Panc1 (cell line): ENCODE measurements around the gene PTPN1. TPM values are rescaled to one million over a fixed set of nuclear protein-coding genes. Genes with fewer than 3 reads are reported as not detected.
A peak's percentile ranks its signal among the peaks of the same experiment; 100 is the strongest.

Experiments used
- ATAC-seq: fragments of 200-7000 bp; cut with Tn5 transposase; 2 replicates; pipeline ENCODE4 v1.9.1; 2020; ENCODE audit warnings: mild to moderate bottlenecking, moderate library complexity
- BruUV-seq: library from RNA; stranded (reverse); fragments of 400-500 nt; replicated peaks from 2 replicates; lab custom pipeline; 2021; lab: Mats Ljungman, UMichigan
- CTCF ChIA-PET: fragments of 300-600 bp; sonication (Branson Sonifier 250); formaldehyde crosslinking; loops from one replicate; lab custom pipeline; 2022; ENCODE audit warnings: antibody characterized with exemption; lab: Charles Lee
- POLR2A ChIA-PET: fragments of 300-600 bp; sonication (Branson Sonifier 250); formaldehyde crosslinking; loops from one replicate; lab custom pipeline; 2022; ENCODE audit warnings: antibody characterized with exemption; lab: Charles Lee
- DNase-seq: peaks from one replicate; pipeline ENCODE4 v3.0.0-alpha.2; 2010; ENCODE audit warnings: low read depth, low spot score
- H3K27ac ChIP-seq: 2 replicates; pipeline ENCODE4 v1.5.1; 2011; ENCODE audit warnings: mild to moderate bottlenecking, low read length, inconsistent platforms
- H3K27me3 ChIP-seq: fragments of 200-500 bp; sonication (Bioruptor generic); 2 replicates; pipeline ENCODE4 v1.6.0; 2014; ENCODE audit warnings: low read length, inconsistent platforms; ENCODE audit not compliant: control insufficient read depth, insufficient read depth
- H3K36me3 ChIP-seq: fragments of 200-500 bp; sonication (Bioruptor generic); 2 replicates; pipeline ENCODE4 v1.5.1; 2014; ENCODE audit warnings: inconsistent platforms, mild to moderate bottlenecking, low read length, moderate library complexity; ENCODE audit not compliant: control insufficient read depth, insufficient read depth
- H3K4me1 ChIP-seq: 2 replicates; pipeline ENCODE4 v1.5.1; 2011; ENCODE audit warnings: inconsistent platforms, mild to moderate bottlenecking, low read length, moderate library complexity; ENCODE audit not compliant: control insufficient read depth, insufficient read depth
- H3K4me3 ChIP-seq, 2 experiments: 2 replicates each; pipeline ENCODE4 v1.5.1; 2011 to 2012; ENCODE audit warnings: low read depth in 2 of 2, low read length in 2 of 2, mild to moderate bottlenecking in 2 of 2, inconsistent platforms in 1 of 2, moderate library complexity in 1 of 2
- H3K9me3 ChIP-seq: fragments of 200-500 bp; sonication (Bioruptor generic); 2 replicates; pipeline ENCODE4 v1.5.1; 2014; ENCODE audit warnings: low read depth, mild to moderate bottlenecking, inconsistent platforms, low read length, moderate library complexity; ENCODE audit not compliant: control insufficient read depth, insufficient read depth
- POLR2AphosphoS5 ChIP-seq: IDR thresholded peaks from 2 replicates; pipeline ENCODE4 v1.6.1; 2012; ENCODE audit warnings: mild to moderate bottlenecking, low read depth, low read length, moderate library complexity
- SIN3A ChIP-seq: IDR thresholded peaks from 2 replicates; pipeline ENCODE4 v1.6.1; 2012; ENCODE audit warnings: low read depth, mild to moderate bottlenecking, low read length, moderate library complexity, borderline replicate concordance; ENCODE audit not compliant: insufficient read depth
- TCF7L2 ChIP-seq: IDR thresholded peaks from 2 replicates; pipeline ENCODE4 v1.6.1; 2011; ENCODE audit warnings: mild to moderate bottlenecking, low read depth, low read length, inconsistent platforms
- in situ Hi-C: cut with HindIII; loops from 2 replicates; pipeline ENCODE4 v1.10.0; 2016; ENCODE audit warnings: low sequenced_read_pairs, low pct_unique_long_range_greater_than_20kb
- intact Hi-C: fragments of 100-400 bp; cut with micrococcal nuclease; formaldehyde crosslinking; loops from one replicate; pipeline ENCODE4 v1.10.0; 2022; ENCODE audit not compliant: unreplicated experiment
- total RNA-seq: library from RNA; stranded (reverse); gene quantifications from one replicate; pipeline ENCODE4 v1.2.1, GENCODE V29; 2021; ENCODE audit not compliant: unreplicated experiment
- TF ChIP-seq, protein P1 (sequence below), 2 experiments: IDR thresholded peaks; 2 replicates each; pipeline ENCODE4 v1.6.1; 2011 to 2012; ENCODE audit warnings: low read depth in 2 of 2, control low read depth in 1 of 2, low read length in 1 of 2, mild to moderate bottlenecking in 1 of 2, moderate library complexity in 1 of 2; ENCODE audit not compliant: insufficient read depth in 1 of 2
- TF ChIP-seq, protein P2 (sequence below): fragments of 450-650 bp; IDR thresholded peaks from 2 replicates; pipeline ENCODE4 v1.5.1; 2017; ENCODE audit warnings: mild to moderate bottlenecking

PTPN1 gene
- total RNA-seq, 1 experiment from 2014 or later: 42.2 TPM

DNA sequence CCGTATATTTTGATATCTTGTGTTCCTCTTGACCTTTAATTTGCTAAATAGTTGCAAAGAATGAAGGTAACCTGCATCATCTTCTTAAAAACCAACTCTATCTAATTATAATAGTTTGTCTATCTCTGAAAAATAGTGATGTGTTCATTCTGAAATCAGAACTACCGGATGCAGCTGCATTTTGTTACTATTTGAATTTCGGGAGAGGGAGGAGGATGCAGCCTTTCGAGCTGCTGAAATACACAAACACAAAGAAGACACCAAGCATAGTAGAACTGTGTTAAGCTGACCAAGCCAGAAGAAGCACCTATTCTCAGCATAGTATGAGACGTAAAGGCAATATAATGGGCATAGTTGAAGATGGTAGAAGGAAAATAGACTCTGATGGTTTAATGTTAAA lies 33.1 kb downstream of the PTPN1 start:
- Histone ChIP-seq H3K4me1 (peaks cover 53% of the 10 kb centered on the region), H3K27me3 (no peaks in the 10 kb centered on the region), H3K36me3 (no peaks in the 10 kb centered on the region), H3K9me3 (no peaks in the 10 kb centered on the region), H3K27ac (peak overlapping the region; percentile 88; the same call in 1 of the 2 replicates), H3K4me3 (no peak overlapping the region)
- intact Hi-C loops: no loop called here
- DNase-seq (no peak), ATAC-seq (no peak)
- ChIA-PET CTCF (no interaction called here), POLR2A (no interaction called here)
- TF ChIP-seq TCF7L2 (no peak), POLR2AphosphoS5 (no peak), SIN3A (no peak)
- TF ChIP-seq, protein P1, sequence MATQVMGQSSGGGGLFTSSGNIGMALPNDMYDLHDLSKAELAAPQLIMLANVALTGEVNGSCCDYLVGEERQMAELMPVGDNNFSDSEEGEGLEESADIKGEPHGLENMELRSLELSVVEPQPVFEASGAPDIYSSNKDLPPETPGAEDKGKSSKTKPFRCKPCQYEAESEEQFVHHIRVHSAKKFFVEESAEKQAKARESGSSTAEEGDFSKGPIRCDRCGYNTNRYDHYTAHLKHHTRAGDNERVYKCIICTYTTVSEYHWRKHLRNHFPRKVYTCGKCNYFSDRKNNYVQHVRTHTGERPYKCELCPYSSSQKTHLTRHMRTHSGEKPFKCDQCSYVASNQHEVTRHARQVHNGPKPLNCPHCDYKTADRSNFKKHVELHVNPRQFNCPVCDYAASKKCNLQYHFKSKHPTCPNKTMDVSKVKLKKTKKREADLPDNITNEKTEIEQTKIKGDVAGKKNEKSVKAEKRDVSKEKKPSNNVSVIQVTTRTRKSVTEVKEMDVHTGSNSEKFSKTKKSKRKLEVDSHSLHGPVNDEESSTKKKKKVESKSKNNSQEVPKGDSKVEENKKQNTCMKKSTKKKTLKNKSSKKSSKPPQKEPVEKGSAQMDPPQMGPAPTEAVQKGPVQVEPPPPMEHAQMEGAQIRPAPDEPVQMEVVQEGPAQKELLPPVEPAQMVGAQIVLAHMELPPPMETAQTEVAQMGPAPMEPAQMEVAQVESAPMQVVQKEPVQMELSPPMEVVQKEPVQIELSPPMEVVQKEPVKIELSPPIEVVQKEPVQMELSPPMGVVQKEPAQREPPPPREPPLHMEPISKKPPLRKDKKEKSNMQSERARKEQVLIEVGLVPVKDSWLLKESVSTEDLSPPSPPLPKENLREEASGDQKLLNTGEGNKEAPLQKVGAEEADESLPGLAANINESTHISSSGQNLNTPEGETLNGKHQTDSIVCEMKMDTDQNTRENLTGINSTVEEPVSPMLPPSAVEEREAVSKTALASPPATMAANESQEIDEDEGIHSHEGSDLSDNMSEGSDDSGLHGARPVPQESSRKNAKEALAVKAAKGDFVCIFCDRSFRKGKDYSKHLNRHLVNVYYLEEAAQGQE (IDR thresholded peaks at IDR 0.05; ENCODE audit: insufficient read depth in 1 of 2, low read depth in 2 of 2, low read length in 1 of 2): no peak
- TF ChIP-seq, protein P2, sequence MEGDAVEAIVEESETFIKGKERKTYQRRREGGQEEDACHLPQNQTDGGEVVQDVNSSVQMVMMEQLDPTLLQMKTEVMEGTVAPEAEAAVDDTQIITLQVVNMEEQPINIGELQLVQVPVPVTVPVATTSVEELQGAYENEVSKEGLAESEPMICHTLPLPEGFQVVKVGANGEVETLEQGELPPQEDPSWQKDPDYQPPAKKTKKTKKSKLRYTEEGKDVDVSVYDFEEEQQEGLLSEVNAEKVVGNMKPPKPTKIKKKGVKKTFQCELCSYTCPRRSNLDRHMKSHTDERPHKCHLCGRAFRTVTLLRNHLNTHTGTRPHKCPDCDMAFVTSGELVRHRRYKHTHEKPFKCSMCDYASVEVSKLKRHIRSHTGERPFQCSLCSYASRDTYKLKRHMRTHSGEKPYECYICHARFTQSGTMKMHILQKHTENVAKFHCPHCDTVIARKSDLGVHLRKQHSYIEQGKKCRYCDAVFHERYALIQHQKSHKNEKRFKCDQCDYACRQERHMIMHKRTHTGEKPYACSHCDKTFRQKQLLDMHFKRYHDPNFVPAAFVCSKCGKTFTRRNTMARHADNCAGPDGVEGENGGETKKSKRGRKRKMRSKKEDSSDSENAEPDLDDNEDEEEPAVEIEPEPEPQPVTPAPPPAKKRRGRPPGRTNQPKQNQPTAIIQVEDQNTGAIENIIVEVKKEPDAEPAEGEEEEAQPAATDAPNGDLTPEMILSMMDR: no peak
- in situ Hi-C loops: no loop called here
- BruUV-seq: no TSS peak

DNA sequence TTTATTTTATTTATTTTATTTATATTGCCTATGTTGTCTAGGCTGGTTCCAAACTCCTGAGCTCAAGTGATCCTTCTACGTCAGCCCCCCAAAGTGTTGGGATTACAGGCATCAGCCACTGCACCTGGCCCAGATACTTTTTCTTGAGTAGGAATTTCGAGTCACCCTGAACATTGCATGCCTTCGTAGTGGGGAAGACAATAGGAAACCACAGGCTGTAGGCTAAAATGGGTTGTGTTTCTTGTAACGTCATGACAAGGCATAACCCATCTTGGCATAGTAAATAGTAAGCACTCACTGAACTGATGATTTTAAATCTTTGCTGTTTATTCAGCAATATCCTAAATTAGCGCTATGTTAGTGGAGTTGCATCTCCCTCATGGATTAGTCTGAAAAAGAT lies 34.9 kb downstream of the PTPN1 start:
- H3K4me1 ChIP-seq: peaks cover 42% of the 10 kb centered on the region
- CTCF ChIA-PET: interaction anchor here (0.7 kb wide), 1 partner anchor 1266 kb away, joined by 3 read pairs; no protein-coding TSS in a partner anchor
- intact Hi-C loops: no loop called here

More for the DNA sequence above, 34.9 kb downstream of the PTPN1 start:
- Histone ChIP-seq H3K4me3 (no peak overlapping the region), H3K27me3 (no peaks in the 10 kb centered on the region), H3K27ac (no peak overlapping the region), H3K9me3 (no peaks in the 10 kb centered on the region), H3K36me3 (no peaks in the 10 kb centered on the region)
- POLR2A ChIA-PET: no interaction called here
- ATAC-seq: no peak
- no peak for DNase-seq
- no TSS peak for BruUV-seq
- in situ Hi-C loops: no loop called here
- TF ChIP-seq, protein P1 (IDR thresholded peaks at IDR 0.05; ENCODE audit: insufficient read depth in 1 of 2, low read depth in 2 of 2, low read length in 1 of 2): no peak
- TF ChIP-seq, protein P2: no peak
- TF ChIP-seq TCF7L2 (no peak), POLR2AphosphoS5 (no peak), SIN3A (no peak)
